Measurements from ENCODE around the gene CDK15.

DNA sequence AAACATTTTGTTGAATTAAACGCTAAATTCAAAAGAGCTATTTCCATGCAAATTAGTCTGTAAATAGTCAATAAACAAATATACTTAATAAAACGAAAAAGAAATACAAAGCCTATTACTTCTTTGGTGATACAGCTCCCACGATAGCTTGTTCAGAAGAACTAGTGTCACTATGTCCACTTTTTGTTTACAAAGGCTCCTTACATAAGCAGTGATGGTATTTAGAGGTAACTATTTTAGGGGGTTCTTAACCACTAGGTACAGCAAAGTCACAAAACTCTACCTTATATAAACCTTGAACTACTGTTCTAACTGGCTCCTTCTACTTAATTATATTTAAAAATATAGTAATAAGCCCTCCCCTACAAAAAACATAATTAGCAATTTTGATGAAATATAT lies 47.5 kb upstream of the CDK15 start:
- TF ChIP-seq GATA3 (IDR thresholded peaks at IDR 0.05; ENCODE audit: low read depth, low read length) (no peak), GATA2 (IDR thresholded peaks at IDR 0.05; ENCODE audit: low read depth, low read length) (no peak)
